GM12878 (cell line): Measurements from ENCODE around the gene ODF2L. TPM values are rescaled to one million over a fixed set of nuclear protein-coding genes. Genes with fewer than 3 reads are reported as not detected.

ENCODE experiments used
- ATAC-seq: fragments of 200-7000 bp; cut with Tn5 transposase; 3 replicates; pipeline ENCODE4 v1.9.1; 2020; ENCODE audit warnings: mild to moderate bottlenecking, moderate library complexity
- BruUV-seq: library from RNA; stranded (reverse); fragments of 400-500 nt; replicated peaks from 2 replicates; lab custom pipeline; 2021; lab: Mats Ljungman, UMichigan
- CTCF ChIA-PET: fragments of 300-600 bp; sonication (Branson Sonifier 250); formaldehyde crosslinking; extraction: SDS; loops from one replicate; lab custom pipeline; 2021; ENCODE audit warnings: inconsistent platforms; lab: Yijun Ruan, JAX
- POLR2A ChIA-PET: fragments of 350-600 bp; formaldehyde crosslinking; extraction: SDS; loops from one replicate; lab custom pipeline; 2021; ENCODE audit warnings: inconsistent platforms; lab: Charles Lee
- RAD21 ChIA-PET: fragments of 300-600 bp; sonication (Branson Sonifier 250); formaldehyde crosslinking; loops from one replicate; lab custom pipeline; 2023; ENCODE audit warnings: antibody characterized with exemption; ENCODE audit not compliant: unreplicated experiment; lab: Charles Lee
- SMC1A ChIA-PET: fragments of 300-600 bp; sonication (Branson Sonifier 250); formaldehyde crosslinking; loops from one replicate; lab custom pipeline; 2023; ENCODE audit not compliant: unreplicated experiment, uncharacterized antibody; lab: Charles Lee
- DNase-seq: peaks from one replicate; pipeline ENCODE4 v3.0.0-alpha.2; 2011; ENCODE audit warnings: low read depth, low spot score
- FAIRE-seq: peaks from 3 replicates; lab custom pipeline; 2011; peaks lifted over from hg19 to GRCh38; lab: Jason Lieb, UNC
- H2AFZ ChIP-seq: 2 replicates; pipeline ENCODE4 v1.6.0; 2011; ENCODE audit warnings: low read depth, low read length, control low read depth; ENCODE audit not compliant: control insufficient read depth
- H3K27ac ChIP-seq: 2 replicates; pipeline ENCODE4 v1.5.1; 2011; ENCODE audit warnings: control low read depth; ENCODE audit not compliant: control insufficient read depth, insufficient read depth
- H3K27me3 ChIP-seq, 2 experiments: replicated peaks in 1 of 2; 2 replicates each; pipeline versions ENCODE4 v1.6.0 to v1.6.1; 2011; ENCODE audit warnings: low read length in 1 of 2; ENCODE audit not compliant: control insufficient read depth in 2 of 2, insufficient read depth in 2 of 2
- H3K36me3 ChIP-seq, 2 experiments: 2 replicates each; pipeline ENCODE4 v1.5.1; 2011; ENCODE audit warnings: low read length in 1 of 2; ENCODE audit not compliant: control insufficient read depth in 2 of 2, insufficient read depth in 2 of 2
- H3K4me1 ChIP-seq: 2 replicates; pipeline ENCODE4 v1.6.1; 2011; ENCODE audit warnings: mild to moderate bottlenecking, low read length, moderate library complexity, mixed read lengths; ENCODE audit not compliant: control insufficient read depth, insufficient read depth
- H3K4me2 ChIP-seq: 2 replicates; pipeline ENCODE4 v1.6.0; 2011; ENCODE audit warnings: control low read depth; ENCODE audit not compliant: control insufficient read depth, insufficient read depth
- H3K4me3 ChIP-seq: fragments of 200-600 bp; sonication (generic); 2 replicates; pipeline ENCODE4 v1.5.1; 2016
- H3K79me2 ChIP-seq: 2 replicates; pipeline ENCODE4 v1.6.0; 2011; ENCODE audit warnings: low read length; ENCODE audit not compliant: control insufficient read depth, insufficient read depth
- H3K9ac ChIP-seq: 2 replicates; pipeline ENCODE4 v1.8.0; 2011; ENCODE audit warnings: low read length, control low read depth, mixed read lengths; ENCODE audit not compliant: control insufficient read depth, insufficient read depth
- H3K9me3 ChIP-seq: replicated peaks from 3 replicates; pipeline ENCODE4 v1.5.1; 2011; ENCODE audit warnings: mild to moderate bottlenecking, low read length; ENCODE audit not compliant: control insufficient read depth, insufficient read depth
- H4K20me1 ChIP-seq: 2 replicates; pipeline ENCODE4 v1.6.0; 2011; ENCODE audit not compliant: control insufficient read depth, insufficient read depth
- BACH1 ChIP-seq: fragments of 450-650 bp; IDR thresholded peaks from 2 replicates; pipeline ENCODE4 v1.6.1; 2017; ENCODE audit warnings: mild to moderate bottlenecking, borderline replicate concordance
- BHLHE40 ChIP-seq, 2 experiments: fragments of 450-650 bp in 1 of 2; IDR thresholded peaks; 2 replicates each; pipeline ENCODE4 v1.6.1; 2011 to 2017; ENCODE audit warnings: low read depth in 2 of 2, borderline replicate concordance in 1 of 2, improper control_type of control experiment in 1 of 2, low read length in 1 of 2, mild to moderate bottlenecking in 1 of 2
- MTA2 ChIP-seq: fragments of 450-650 bp; IDR thresholded peaks from 2 replicates; pipeline ENCODE4 v1.6.1; 2016; ENCODE audit warnings: low read depth, mild to moderate bottlenecking, moderate library complexity
- NFIC ChIP-seq: IDR thresholded peaks from 2 replicates; pipeline ENCODE4 v1.6.1; 2012; ENCODE audit warnings: low read depth, mild to moderate bottlenecking, inconsistent platforms, low read length, moderate library complexity
- POLR2AphosphoS5 ChIP-seq: IDR thresholded peaks from 2 replicates; pipeline ENCODE4 v1.6.1; 2011; ENCODE audit warnings: mild to moderate bottlenecking, low read length, inconsistent platforms
- TCF7 ChIP-seq: IDR thresholded peaks from 2 replicates; pipeline ENCODE4 v1.6.1; 2014; ENCODE audit warnings: antibody characterized with exemption, borderline replicate concordance
- ZNF24 ChIP-seq: fragments of 450-650 bp; IDR thresholded peaks from 2 replicates; pipeline ENCODE4 v1.6.1; 2017; ENCODE audit warnings: antibody characterized with exemption, mild to moderate bottlenecking
- ZNF274 ChIP-seq: IDR thresholded peaks from one replicate; pipeline ENCODE4 v1.8.0; 2011; ENCODE audit not compliant: insufficient read length, insufficient read depth
- WGBS: methylation state at CpG from one replicate; pipeline ENCODE4 v1.1.6; 2016; ENCODE audit warnings: low lambda C conversion rate; ENCODE audit not compliant: insufficient replicate concordance, insufficient coverage; ENCODE audit errors: missing lambda C conversion rate; 5-methylcytosine and 5-hydroxymethylcytosine counted together
- in situ Hi-C: fragments of 300-500 bp; cut with MboI; formaldehyde crosslinking; loops from 9 replicates; pipeline ENCODE4 v1.14.3; 2018; ENCODE audit warnings: mixed read lengths
- intact Hi-C: fragments of 100-400 bp; cut with micrococcal nuclease; formaldehyde crosslinking; loops from one replicate; pipeline ENCODE4 v1.14.2; 2022; ENCODE audit not compliant: unreplicated experiment
- polyA plus RNA-seq, 11 experiments: library from polyadenylated mRNA; depleted of rRNA in 4 of 11; unstranded in 6 of 11; stranded (reverse) in 5 of 11; fragments of >200 nt; fragmentation: Nextera tagmentation in 4 of 11; fragmentation: Illumina TruSeq in 1 of 11; extraction: Ambion mirVana in 4 of 11; extraction: Trizol in 1 of 11; gene quantifications; 1 replicate in 1 of 11; 2 replicates in 10 of 11; pipeline versions ENCODE4 v1.2.1 to v1.2.3, GENCODE V29; 2011 to 2016; ENCODE audit warnings: inconsistent platforms in 2 of 11, missing spikeins in 2 of 11, low read depth in 1 of 11
- total RNA-seq, 4 experiments: library from RNA; depleted of rRNA in 3 of 4; stranded (reverse); fragments of >200 nt in 3 of 4; fragmentation: Illumina TruSeq in 1 of 4; extraction: Trizol in 1 of 4; gene quantifications; 2 replicates each; pipeline versions ENCODE4 v1.2.1 to v1.2.3, GENCODE V29; 2013 to 2021
- TF ChIP-seq, protein P1 (sequence below): fragments of 450-650 bp; IDR thresholded peaks from 2 replicates; pipeline ENCODE4 v1.6.1; 2018; ENCODE audit warnings: borderline replicate concordance, mild to moderate bottlenecking; ENCODE audit not compliant: partially characterized antibody
- TF ChIP-seq, protein P2 (sequence below): fragments of 450-650 bp; IDR thresholded peaks from 2 replicates; pipeline ENCODE4 v1.6.1; 2017; ENCODE audit warnings: mild to moderate bottlenecking
- TF ChIP-seq, protein P3 (sequence below): fragments of 450-650 bp; IDR thresholded peaks from 2 replicates; pipeline ENCODE4 v1.6.1; 2017; ENCODE audit warnings: low read depth, mild to moderate bottlenecking, moderate library complexity

The ODF2L gene
- total and polyA plus RNA-seq, 10 of the 15 experiments (the other 5 are each of a cell fraction or from before 2014, with no cell fraction given), result 10.4 to 29.5 (median 18.5) TPM

DNA sequence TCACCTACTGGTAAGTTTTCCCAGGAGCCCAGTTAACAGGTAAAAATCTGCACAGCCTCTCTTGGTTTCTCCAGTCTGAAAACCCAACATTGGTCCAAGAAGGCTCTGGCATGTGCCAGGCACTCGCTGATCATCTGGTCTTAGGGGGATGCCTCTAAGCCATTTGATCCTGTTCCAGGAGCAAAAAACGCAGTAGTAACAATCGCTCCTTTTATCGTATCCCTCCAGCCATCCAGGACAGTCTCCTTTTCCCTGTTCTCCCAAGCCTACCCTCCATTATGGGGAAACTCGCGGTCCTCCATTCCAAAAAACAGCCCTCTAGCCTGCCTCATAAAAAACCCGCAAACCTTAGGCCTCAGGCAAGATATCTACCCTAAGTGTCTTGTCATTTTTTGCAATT lies 56.2 kb downstream of the ODF2L start (continued):
- TF ChIP-seq MTA2, result no peak
- TF ChIP-seq POLR2AphosphoS5, result no peak
- no peak for TF ChIP-seq BACH1
- TF ChIP-seq, protein P1, sequence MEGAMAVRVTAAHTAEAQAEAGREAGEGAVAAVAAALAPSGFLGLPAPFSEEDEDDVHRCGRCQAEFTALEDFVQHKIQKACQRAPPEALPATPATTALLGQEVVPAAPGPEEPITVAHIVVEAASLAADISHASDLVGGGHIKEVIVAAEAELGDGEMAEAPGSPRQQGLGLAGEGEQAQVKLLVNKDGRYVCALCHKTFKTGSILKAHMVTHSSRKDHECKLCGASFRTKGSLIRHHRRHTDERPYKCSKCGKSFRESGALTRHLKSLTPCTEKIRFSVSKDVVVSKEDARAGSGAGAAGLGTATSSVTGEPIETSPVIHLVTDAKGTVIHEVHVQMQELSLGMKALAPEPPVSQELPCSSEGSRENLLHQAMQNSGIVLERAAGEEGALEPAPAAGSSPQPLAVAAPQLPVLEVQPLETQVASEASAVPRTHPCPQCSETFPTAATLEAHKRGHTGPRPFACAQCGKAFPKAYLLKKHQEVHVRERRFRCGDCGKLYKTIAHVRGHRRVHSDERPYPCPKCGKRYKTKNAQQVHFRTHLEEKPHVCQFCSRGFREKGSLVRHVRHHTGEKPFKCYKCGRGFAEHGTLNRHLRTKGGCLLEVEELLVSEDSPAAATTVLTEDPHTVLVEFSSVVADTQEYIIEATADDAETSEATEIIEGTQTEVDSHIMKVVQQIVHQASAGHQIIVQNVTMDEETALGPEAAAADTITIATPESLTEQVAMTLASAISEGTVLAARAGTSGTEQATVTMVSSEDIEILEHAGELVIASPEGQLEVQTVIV, result no peak
- TF ChIP-seq, protein P2, sequence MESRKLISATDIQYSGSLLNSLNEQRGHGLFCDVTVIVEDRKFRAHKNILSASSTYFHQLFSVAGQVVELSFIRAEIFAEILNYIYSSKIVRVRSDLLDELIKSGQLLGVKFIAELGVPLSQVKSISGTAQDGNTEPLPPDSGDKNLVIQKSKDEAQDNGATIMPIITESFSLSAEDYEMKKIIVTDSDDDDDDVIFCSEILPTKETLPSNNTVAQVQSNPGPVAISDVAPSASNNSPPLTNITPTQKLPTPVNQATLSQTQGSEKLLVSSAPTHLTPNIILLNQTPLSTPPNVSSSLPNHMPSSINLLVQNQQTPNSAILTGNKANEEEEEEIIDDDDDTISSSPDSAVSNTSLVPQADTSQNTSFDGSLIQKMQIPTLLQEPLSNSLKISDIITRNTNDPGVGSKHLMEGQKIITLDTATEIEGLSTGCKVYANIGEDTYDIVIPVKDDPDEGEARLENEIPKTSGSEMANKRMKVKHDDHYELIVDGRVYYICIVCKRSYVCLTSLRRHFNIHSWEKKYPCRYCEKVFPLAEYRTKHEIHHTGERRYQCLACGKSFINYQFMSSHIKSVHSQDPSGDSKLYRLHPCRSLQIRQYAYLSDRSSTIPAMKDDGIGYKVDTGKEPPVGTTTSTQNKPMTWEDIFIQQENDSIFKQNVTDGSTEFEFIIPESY, result no peak

DNA sequence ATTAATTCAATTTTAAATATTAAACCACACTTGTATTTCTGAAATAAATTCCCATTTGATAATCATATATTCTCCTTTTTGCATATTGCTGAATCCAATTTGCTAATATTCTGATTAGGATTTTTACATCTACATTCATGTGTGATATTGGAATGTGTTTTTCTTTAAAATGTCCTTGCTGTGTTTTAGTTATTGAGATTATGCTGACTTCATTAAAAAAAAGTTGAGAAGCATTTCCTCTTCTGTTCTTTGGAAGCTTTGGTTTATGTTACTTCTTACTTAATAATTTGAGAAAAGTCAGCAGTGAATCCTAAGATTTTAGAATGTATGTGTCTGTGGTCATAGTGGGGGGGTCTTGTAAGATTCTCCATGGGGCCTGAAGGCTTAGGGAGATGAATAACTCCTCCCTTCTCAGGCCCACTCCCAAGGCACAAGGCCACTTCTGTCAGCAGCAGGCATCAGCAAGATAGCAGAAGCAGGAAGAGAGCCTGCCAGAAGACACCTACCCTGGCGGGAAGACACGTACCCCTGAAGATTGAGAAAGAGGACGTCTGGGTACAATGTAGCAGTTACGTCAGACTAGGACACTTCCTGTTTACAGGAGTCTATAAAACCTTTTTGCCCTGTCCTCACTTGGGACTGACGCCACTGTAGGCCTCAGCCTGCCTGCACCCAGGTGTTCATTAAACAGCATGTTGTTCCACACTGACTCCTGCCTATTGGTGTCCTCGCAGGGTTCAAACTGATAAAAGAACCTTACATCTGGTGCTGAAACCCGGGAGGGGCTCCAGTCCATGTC lies 56.9 kb downstream of the ODF2L start:
- no peak overlapping the region for H3K27ac ChIP-seq
- no peaks in the 10 kb centered on the region for H3K79me2 ChIP-seq
- intact Hi-C loops (no loop called here), in situ Hi-C loops (no loop called here)
- H3K4me2 ChIP-seq, result no peak overlapping the region
- 41% methylated on average over 7 of the region's 7 CpGs for WGBS
- H3K27me3 ChIP-seq, result no peaks in the 10 kb centered on the region
- H3K4me3 ChIP-seq, result no peak overlapping the region
- TF ChIP-seq BACH1 (no peak), BHLHE40 (IDR thresholded peaks at IDR 0.05; ENCODE audit: borderline replicate concordance in 1 of 2, low read depth in 2 of 2, low read length in 1 of 2) (no peak), TCF7 (no peak), ZNF274 (no peak), ZNF24 (no peak), NFIC (no peak)
- TF ChIP-seq, protein P3, sequence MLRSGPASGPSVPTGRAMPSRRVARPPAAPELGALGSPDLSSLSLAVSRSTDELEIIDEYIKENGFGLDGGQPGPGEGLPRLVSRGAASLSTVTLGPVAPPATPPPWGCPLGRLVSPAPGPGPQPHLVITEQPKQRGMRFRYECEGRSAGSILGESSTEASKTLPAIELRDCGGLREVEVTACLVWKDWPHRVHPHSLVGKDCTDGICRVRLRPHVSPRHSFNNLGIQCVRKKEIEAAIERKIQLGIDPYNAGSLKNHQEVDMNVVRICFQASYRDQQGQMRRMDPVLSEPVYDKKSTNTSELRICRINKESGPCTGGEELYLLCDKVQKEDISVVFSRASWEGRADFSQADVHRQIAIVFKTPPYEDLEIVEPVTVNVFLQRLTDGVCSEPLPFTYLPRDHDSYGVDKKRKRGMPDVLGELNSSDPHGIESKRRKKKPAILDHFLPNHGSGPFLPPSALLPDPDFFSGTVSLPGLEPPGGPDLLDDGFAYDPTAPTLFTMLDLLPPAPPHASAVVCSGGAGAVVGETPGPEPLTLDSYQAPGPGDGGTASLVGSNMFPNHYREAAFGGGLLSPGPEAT, result no peak
- ChIA-PET RAD21 (no interaction called here), SMC1A (no interaction called here), POLR2A (no interaction called here), CTCF (no interaction called here)
- no peak overlapping the region for H2AFZ ChIP-seq
- no peaks in the 10 kb centered on the region for H3K9me3 ChIP-seq
- no peaks in the 10 kb centered on the region for H4K20me1 ChIP-seq
- H3K36me3 ChIP-seq, result no peaks in the 10 kb centered on the region
- FAIRE-seq, result no peak
- ATAC-seq, result no peak
- no peak overlapping the region for H3K9ac ChIP-seq
- no peak for DNase-seq
- H3K4me1 ChIP-seq, result no peaks in the 10 kb centered on the region
- no TSS peak for BruUV-seq
